HG03103 (cell line): ENCODE measurements around the gene ST3GAL6.
"Not testable (repeated sequence)": the region's sequence is repeated elsewhere in the genome, so short reads cannot be mapped to it uniquely, and the experiment has no call there.

Experiments used
- ATAC-seq: cut with Tn5 transposase; IDR thresholded peaks from one replicate; pipeline ENCODE4 v1.9.1; 2021; ENCODE audit warnings: low read depth; ENCODE audit not compliant: unreplicated experiment

ST3GAL6 gene

DNA sequence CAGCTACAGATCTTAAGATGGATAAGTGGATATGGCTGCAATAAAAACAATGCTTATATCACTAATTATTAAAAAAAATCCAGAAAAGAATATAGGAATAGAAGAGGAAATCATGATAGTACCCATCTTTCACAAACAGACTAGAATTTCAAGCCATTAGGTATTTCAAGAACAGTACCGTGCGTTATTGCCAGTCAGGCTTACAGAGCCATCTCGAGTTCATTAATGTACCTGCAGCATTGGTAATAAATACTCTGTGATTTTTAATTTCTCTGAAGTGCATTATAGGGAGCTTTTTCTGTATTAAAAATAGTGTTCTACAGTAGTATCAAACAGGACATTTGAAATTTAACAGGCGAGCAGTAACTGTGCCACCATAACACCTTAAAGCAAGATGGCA, 35.7 kb downstream of the ST3GAL6 start:
- ATAC-seq: no peak

DNA sequence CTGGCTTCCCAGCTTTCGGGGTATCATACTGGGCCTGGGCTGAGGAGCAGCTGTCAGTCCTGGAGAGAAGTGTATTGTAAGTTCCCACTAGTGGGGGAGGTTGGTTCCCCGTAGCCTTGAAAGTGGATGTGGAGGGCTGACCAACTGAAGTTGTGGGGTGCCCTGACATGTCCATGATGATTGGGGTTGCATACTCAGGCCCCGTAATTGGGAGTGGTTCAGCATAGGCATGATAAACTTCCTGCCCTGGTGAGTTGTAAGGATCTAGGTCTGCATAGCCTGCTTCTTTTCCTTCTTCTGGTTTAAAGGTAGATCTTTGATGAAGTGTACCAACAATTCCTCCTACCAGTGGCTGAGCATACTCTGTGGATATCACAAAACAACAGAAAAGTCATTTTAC, 36.3 kb downstream of the ST3GAL6 start:
- no peak for ATAC-seq

DNA sequence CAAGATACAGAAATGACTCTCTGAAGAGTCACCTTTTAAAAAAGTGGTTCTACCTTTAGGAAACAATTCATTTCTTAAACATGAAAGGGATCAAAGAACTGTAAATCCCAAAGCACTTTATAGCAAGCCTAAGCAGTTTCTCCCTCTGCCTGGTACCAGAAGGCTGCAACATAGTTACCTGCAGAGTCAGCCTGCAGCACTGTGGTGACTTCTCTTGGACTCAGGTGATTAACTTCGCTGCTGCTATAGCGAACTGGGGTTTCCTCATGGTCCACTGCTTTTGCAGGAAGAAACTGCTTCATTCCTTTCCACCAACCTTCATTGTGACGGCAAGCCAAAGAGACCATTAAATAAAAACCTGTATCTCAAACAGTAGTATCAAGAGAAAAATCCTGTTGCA, 37.3 kb downstream of the ST3GAL6 start:
- ATAC-seq: no peak

DNA sequence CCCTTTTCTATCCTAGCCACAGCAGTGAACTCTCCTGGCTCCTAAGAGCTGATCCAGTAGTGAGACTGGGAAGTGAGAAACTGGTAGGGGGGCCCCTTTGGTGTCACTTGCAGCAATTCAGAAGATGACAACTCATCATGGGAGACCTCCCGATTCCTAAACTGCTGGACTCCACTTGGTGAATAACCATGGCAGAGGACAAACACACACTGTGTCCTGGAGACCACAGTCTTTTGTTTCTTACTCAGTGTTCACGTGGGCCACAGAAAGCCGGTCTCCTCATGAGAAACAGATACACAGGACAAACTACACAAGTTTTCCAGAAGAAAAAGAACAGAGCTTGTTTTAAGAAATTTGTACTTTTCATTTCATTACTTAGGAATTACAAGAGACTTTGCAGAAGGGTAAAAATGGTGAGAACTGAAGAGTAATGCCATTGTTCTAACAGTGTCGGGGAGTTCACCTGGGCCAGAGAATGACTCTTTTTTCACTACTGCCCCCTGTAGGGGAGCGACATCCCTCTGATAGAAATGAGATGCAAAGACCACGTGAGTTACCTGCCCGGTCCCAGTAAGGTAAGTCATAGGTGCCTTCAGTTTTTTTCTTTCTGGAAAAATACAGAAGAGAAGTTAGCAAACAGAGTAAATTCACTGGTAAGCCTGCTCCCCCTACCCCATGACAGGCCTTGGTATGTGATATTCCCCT, 38.1 kb downstream of the ST3GAL6 start:
- no peak for ATAC-seq

GRCh38 chr3:98805571-98805970, 42.4 kb downstream of the ST3GAL6 start:
- ATAC-seq: no peak

- ATAC-seq: no peak
Observed at GRCh38 chr3:98806521-98806920, 43.4 kb downstream of the ST3GAL6 start.

DNA sequence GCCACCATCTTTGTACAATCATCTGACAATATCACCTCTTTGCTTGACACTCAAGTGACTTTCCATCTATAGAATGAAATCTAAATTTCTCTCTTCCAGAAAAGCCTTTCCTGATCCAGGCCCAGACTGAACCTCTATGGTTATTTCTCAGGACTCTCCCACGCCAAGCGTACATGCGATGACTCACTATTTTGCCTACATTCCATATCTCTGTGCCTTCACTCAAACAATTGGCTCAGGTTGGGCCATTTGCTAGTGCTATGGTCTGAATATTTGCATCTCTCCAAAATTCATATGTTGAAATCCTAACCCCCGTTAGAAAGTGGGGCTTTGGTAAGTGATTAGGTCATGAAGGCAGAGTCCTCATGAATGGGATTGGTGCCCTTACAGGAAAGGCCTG, 43.9 kb downstream of the ST3GAL6 start:
- ATAC-seq: no peak

DNA sequence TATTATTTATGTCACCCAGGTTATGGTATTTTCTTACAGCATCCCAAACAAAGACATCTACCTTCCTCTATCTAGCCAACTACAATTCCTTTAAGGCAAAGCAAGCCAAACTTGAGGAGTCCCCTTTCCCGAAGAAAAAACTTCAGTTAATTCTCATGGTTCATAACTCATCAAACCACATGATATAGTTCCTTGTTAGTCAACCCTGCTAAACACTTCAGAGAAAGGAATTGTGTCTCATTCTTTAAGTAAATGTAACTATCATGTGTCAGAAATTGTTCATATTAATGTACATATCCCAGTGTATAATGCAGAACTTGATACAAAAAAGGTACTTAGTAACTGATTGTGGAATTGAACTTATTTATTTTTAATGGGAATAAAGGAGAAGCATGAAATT, 44.4 kb downstream of the ST3GAL6 start:
- no peak for ATAC-seq

DNA sequence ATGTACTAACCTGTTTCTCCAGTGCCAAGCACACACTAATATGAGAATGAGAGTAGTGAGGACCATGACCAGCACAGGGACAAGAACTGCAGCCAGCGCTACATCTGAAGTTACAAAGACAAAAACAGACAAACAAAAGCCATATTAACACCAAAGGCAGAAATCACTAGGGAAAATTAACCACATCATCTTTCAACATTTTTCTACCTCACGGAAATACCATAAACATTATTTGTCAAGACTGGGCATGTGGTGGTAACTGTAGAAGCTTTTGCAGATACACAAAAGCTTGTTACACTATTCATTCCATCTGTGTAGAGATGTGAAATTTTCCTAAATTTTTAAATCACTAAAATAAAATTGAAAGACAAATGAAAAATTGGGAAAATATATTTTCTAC, 44.9 kb downstream of the ST3GAL6 start:
- no peak for ATAC-seq

DNA sequence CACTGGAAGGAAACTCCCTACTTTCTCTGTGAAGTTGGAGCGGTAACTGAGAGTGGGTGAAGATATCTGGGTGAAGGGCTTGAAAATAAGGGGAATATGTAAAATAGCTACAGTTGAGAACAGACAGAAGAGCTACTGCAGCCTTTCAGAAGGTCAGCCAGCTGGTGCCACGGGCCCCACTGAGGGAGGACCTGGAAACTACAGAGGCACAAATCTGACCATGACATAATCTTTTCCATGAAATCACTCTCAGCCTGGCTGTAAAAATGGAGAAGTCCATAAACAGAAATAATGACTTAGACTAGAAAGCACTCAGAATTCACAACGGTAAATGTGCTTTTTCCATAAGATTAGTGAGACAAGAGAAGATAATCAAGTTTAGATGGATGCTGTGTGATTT, 46.4 kb downstream of the ST3GAL6 start:
- ATAC-seq: no peak

GRCh38 chr3:98811048-98811447, 47.9 kb downstream of the ST3GAL6 start:
- no peak for ATAC-seq

GRCh38 chr3:98812851-98813374, 49.8 kb downstream of the ST3GAL6 start:
- ATAC-seq: no peak

DNA sequence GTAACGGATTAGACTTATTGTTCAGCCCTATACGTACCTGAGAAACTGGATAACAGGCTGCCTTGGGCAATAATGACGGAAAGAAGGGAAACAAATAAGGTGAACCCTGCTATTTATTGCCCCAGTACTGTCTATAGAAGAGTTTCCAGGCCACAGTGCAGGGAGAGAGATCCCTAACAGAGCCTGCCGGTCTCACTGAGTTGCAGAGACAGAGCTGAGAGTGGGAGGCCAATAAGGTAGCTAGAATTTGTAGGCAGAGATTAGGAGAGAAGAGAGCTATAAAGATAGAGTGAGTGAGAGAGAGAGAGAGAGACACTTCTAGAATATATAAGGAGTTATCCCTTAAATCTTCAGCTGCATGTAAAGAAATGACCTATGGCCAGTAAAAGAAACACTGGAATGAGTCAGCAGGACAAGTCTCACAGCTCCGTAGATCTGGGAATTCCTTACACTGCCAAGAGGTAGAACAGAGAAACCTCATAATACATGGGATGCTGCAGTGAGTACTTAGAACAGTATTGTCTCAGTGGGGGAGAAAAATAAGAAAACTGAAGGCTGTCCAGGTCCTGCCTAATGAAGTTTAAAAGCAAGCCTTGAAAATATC, 51.8 kb downstream of the ST3GAL6 start:
- ATAC-seq: no peak

DNA sequence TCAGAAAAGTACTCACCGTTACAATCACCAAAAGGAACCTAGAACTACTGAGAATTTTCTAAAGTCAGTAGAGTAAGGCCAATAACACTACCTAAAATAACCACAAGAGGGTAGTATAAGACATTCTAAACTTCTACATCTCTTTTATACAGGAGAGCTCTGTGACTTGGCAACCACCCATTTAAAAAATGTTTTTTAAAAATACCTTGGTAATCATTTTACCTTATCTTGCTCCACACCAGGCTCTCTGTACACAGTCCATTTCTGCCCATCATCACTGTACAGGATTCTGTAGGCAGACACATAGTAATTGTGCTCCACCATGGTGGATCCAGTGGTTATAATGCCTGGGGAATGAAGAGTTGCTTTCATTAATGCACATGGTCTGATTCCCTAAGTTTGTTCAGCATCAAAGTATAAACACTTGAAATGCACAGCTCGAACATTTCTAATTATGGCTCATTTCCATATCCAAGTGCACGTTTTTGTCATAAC, 54.5 kb downstream of the ST3GAL6 start:
- peak; percentile 81 for ATAC-seq

- no peak for ATAC-seq
Observed at GRCh38 chr3:98821063-98821462, 57.9 kb downstream of the ST3GAL6 start.

- ATAC-seq: no peak
Observed at GRCh38 chr3:98823791-98824190, 60.7 kb downstream of the ST3GAL6 start.

- no peak for ATAC-seq
Observed at GRCh38 chr3:98824256-98824655, 61.1 kb downstream of the ST3GAL6 start.

GRCh38 chr3:98826126-98826525, 63.0 kb downstream of the ST3GAL6 start:
- no peak for ATAC-seq

GRCh38 chr3:98827221-98827920, 64.2 kb downstream of the ST3GAL6 start:
- no peak for ATAC-seq

- no peak for ATAC-seq
Observed at GRCh38 chr3:98829246-98829832, 66.2 kb downstream of the ST3GAL6 start.

- ATAC-seq: not testable (repeated sequence)
Observed at GRCh38 chr3:98831060-98831459, 67.9 kb downstream of the ST3GAL6 start.
